ENCODE data around the gene SLC8A3. TPM values are rescaled to one million over a fixed set of nuclear protein-coding genes. Genes with fewer than 3 reads are reported as not detected.

Gene SLC8A3
- total RNA-seq, 1 experiment from 2014 or later, result 0.13 TPM

DNA sequence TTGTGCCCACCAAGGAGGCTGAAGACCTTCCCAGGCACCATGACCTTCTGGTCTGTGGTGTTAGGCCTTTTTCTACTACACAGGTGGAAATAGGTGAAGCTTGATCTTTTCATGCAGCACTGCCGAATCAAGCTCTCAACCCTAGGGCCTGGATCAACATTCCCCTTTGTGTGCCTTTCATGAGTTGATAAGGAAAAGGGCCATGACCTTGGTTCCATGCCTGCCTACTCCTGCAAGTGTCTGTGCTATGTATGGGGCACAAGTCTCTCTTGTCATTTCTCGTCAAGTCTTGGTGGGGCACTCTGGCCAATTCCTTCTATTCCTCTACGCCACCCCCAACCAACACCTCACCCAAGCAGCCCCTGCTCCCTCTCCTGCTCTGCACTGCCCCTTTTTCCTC, 154.5 kb downstream of the SLC8A3 start:
- no peak overlapping the region for H2BK120ac ChIP-seq (ENCODE audit: low read depth, low read length, poor library complexity, severe bottlenecking)
- no peak overlapping the region for H3K9ac ChIP-seq (ENCODE audit: extremely low read depth, insufficient read length, low read length)
- H3K4me1 ChIP-seq (ENCODE audit: insufficient read depth, low read length), result no peaks in the 10 kb centered on the region; the same call in 1 of the 2 replicates
- no peak overlapping the region for H3T11ph ChIP-seq (ENCODE audit: low read length)
- no peaks in the 10 kb centered on the region for H3K79me1 ChIP-seq (ENCODE audit: insufficient read depth, low read depth, low read length, poor library complexity, severe bottlenecking)
- H2AK5ac ChIP-seq (ENCODE audit: insufficient read length, low read length), result no peak overlapping the region
- no peak overlapping the region for H2AFZ ChIP-seq (ENCODE audit: low read length)
- no peak overlapping the region for H2BK15ac ChIP-seq (ENCODE audit: low read depth, low read length)
- no CpG with 5 or more reads among the region's 3 CpGs for WGBS (ENCODE audit: extremely low coverage, insufficient read length, low lambda C conversion rate)
- Mint-ChIP-seq H3K36me3 (ENCODE audit: insufficient read depth in 1 of 3, low read depth in 3 of 3) (no peaks in the 10 kb centered on the region), H3K4me1 (peaks cover 16 to 23% of the 10 kb centered on the region in 2 experiments), H3K9me3 (no peaks in the 10 kb centered on the region), H3K4me3 (no peak overlapping the region), H3K27ac (no peak overlapping the region), H3K27me3 (ENCODE audit: low read depth) (peaks cover 4% of the 10 kb centered on the region; the same call in 1 of the 2 replicates)
- H2BK12ac ChIP-seq (ENCODE audit: insufficient read length, low read depth, low read length), result no peak overlapping the region
- H2BK5ac ChIP-seq (ENCODE audit: insufficient read length, low read length), result no peak overlapping the region
- no peak overlapping the region for H3K56ac ChIP-seq (ENCODE audit: insufficient read length, low read depth, low read length)
- no peak overlapping the region for H3K18ac ChIP-seq (ENCODE audit: insufficient read length, low read depth, low read length)
- H3K4ac ChIP-seq (ENCODE audit: low read depth, low read length), result no peak overlapping the region
- H4K20me1 ChIP-seq (ENCODE audit: control insufficient read depth, insufficient read depth, insufficient read length), result no peaks in the 10 kb centered on the region
- H3K14ac ChIP-seq (ENCODE audit: insufficient read depth, low read length), result no peak overlapping the region
- DNase-seq, result no peak
- no peak overlapping the region for H4K91ac ChIP-seq (ENCODE audit: insufficient read length, low read depth, low read length)
- H3K9me3 ChIP-seq (ENCODE audit: control insufficient read depth, low read depth, low read length), result no peaks in the 10 kb centered on the region
- no peak overlapping the region for H3K27ac ChIP-seq (ENCODE audit: insufficient read length, low read depth, low read length)
- no peak overlapping the region for H2BK20ac ChIP-seq (ENCODE audit: low read depth, low read length, poor library complexity, severe bottlenecking)
- no peak overlapping the region for H3K4me2 ChIP-seq (ENCODE audit: insufficient read depth, insufficient read length, low read length)
- H3K79me2 ChIP-seq (ENCODE audit: insufficient read depth, low read length), result no peaks in the 10 kb centered on the region
- no peak overlapping the region for H4K5ac ChIP-seq (ENCODE audit: insufficient read length, low read depth, low read length)
- no peak overlapping the region for H4K8ac ChIP-seq (replicated peaks; ENCODE audit: insufficient read length, low read depth, low read length)
- no peaks in the 10 kb centered on the region for H3K27me3 ChIP-seq (ENCODE audit: insufficient read depth, low read length)
- H3K23me2 ChIP-seq (ENCODE audit: insufficient read length, low read depth, low read length, poor library complexity, severe bottlenecking), result no peaks in the 10 kb centered on the region
- TF ChIP-seq, protein P1, sequence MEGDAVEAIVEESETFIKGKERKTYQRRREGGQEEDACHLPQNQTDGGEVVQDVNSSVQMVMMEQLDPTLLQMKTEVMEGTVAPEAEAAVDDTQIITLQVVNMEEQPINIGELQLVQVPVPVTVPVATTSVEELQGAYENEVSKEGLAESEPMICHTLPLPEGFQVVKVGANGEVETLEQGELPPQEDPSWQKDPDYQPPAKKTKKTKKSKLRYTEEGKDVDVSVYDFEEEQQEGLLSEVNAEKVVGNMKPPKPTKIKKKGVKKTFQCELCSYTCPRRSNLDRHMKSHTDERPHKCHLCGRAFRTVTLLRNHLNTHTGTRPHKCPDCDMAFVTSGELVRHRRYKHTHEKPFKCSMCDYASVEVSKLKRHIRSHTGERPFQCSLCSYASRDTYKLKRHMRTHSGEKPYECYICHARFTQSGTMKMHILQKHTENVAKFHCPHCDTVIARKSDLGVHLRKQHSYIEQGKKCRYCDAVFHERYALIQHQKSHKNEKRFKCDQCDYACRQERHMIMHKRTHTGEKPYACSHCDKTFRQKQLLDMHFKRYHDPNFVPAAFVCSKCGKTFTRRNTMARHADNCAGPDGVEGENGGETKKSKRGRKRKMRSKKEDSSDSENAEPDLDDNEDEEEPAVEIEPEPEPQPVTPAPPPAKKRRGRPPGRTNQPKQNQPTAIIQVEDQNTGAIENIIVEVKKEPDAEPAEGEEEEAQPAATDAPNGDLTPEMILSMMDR (conservative IDR thresholded peaks at IDR 0.05), result no peak
- H3K23ac ChIP-seq (ENCODE audit: insufficient read length, low read depth, low read length), result no peak overlapping the region

Data from H9 (cell line).